Activated T-helper 1 cell treated with anti-CD3 and anti-CD28 coated beads, Interleukin-12 subunit alpha, Interleukin-12 subunit beta, Interleukin-2, Interleukin-4 antibody, amounts not matched to agents 30 ng/mL and 10 ng/mL and 1 ng/mL, durations not matched to agents 14 hours and 24 hours and 36 hours (primary cell): ENCODE measurements around the gene NFRKB. TPM values are rescaled to one million over a fixed set of nuclear protein-coding genes. Genes with fewer than 3 reads are reported as not detected.
"Not testable (repeated sequence)": the region's sequence is repeated elsewhere in the genome, so short reads cannot be mapped to it uniquely, and the experiment has no call there.

Experiments
- DNase-seq: peaks from one replicate; pipeline ENCODE4 v3.0.0; 2021; ENCODE audit warnings: low spot score
- H3K27ac Mint-ChIP-seq: one replicate; pipeline ENCODE4 v1.8.0; 2021; ENCODE audit warnings: mild to moderate bottlenecking, mixed read lengths
- H3K27me3 Mint-ChIP-seq: one replicate; pipeline ENCODE4 v1.8.0; 2022; ENCODE audit warnings: mild to moderate bottlenecking, moderate library complexity, mixed read lengths; ENCODE audit not compliant: insufficient read depth
- H3K36me3 Mint-ChIP-seq: one replicate; pipeline ENCODE4 v1.8.0; 2021; ENCODE audit warnings: low read depth, mixed read lengths
- H3K4me1 Mint-ChIP-seq: one replicate; pipeline ENCODE4 v1.8.0; 2021; ENCODE audit warnings: low read depth, mixed read lengths
- H3K4me3 Mint-ChIP-seq: one replicate; pipeline ENCODE4 v1.8.0; 2021; ENCODE audit warnings: mild to moderate bottlenecking, moderate library complexity, mixed read lengths
- H3K9me3 Mint-ChIP-seq: one replicate; pipeline ENCODE4 v1.8.0; 2021; ENCODE audit warnings: mixed read lengths
- intact Hi-C: fragments of 100-400 bp; cut with micrococcal nuclease; formaldehyde crosslinking; loops from one replicate; pipeline ENCODE4 v1.15.1; 2024
- total RNA-seq: library from RNA; stranded (reverse); gene quantifications from 2 replicates; pipeline ENCODE4 v1.2.3, GENCODE V29; 2022

The NFRKB gene
- total RNA-seq, 1 donor from 2014 or later, result 48.5 TPM

DNA sequence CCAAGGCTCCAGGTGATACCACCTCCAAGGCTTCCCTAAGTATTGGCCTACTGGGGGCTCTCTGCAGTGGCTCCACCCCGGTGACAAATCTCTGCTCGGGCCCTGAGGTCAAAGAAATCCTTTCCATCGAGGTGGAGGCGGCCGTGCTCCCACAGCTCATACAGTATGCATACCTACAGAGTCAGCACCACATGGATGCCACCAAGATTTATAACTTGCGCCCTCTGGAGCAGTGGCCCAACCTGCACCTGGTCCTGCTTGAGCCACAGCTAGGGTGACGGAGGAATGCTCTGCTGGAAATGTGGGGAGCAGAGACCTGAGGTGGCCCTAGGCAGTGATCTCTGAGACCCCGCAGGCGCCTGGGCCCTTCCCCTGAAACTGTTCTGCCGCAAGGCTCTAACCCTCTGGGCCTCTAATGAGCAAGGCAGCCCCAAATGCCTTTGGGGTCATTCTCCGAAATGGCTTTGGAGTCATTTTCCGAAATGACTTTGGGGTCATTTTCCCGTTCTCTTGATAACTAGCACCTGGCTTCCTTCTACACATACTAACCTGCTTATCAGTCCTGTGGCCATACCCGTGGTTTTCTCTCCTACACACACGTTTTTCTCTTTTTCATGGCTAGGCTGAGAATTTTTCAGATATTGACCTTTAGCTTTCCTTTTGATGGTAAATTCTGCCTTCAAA lies 45.8 kb downstream of the NFRKB start:
- DNase-seq, result no peak
- Mint-ChIP-seq H3K4me3 (no peak overlapping the region), H3K27ac (no peak overlapping the region), H3K36me3 (no peaks in the 10 kb centered on the region), H3K4me1 (peaks cover 33% of the 10 kb centered on the region), H3K27me3 (peaks cover 1% of the 10 kb centered on the region), H3K9me3 (no peaks in the 10 kb centered on the region)
- intact Hi-C loops, result no loop called here

- DNase-seq, H3K4me3 Mint-ChIP-seq, H3K27ac Mint-ChIP-seq, intact Hi-C loops, H3K9me3 Mint-ChIP-seq, H3K36me3 Mint-ChIP-seq, H3K27me3 Mint-ChIP-seq: not testable (repeated sequence)
- peaks cover 14% of the 10 kb centered on the region for H3K4me1 Mint-ChIP-seq
Observed at GRCh38 chr11:129847361-129847760, 48.0 kb downstream of the NFRKB start.

DNA sequence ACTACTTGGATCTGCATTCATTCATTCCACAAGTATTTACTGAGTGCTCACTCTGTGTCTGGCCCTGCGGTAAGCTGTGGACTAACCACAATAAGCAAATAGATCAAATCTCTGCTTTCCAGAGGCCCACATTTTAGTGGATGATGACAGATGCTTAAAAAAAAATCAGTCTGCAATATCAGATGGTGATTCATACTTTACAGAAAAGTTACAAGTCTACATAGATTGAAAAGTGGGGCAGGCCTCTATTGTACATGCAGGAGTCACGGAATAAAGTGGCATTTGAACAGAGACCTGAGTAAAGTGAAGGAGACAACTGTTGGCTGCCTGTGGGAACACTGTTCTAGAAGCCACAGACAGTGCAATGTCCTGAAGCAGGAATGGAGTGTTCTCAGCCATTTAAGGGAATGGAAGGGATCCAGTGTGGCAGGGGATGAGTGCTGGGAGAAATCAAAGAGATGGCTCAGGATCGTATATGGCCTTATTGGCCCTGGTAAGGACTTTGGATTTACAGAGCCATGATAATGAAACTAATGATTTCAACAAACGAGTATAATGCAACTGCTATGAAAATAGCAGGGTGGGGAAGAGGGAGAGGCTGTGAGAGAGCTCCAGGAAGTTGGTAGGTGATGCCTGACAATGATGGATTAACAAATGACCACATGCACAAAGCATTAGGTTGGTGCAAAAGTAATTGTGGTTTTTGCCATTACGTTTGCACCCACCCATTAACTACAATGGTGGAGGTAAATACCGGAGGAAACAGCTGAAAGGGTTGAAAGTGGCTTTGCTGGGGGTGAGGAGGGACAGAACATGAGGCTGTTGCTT lies 48.7 kb downstream of the NFRKB start:
- H3K27me3 Mint-ChIP-seq, result peaks cover 6% of the 10 kb centered on the region
- H3K4me1 Mint-ChIP-seq, result peaks cover 16% of the 10 kb centered on the region
- no peaks in the 10 kb centered on the region for H3K9me3 Mint-ChIP-seq
- DNase-seq, result no peak
- no peaks in the 10 kb centered on the region for H3K36me3 Mint-ChIP-seq
- H3K4me3 Mint-ChIP-seq, result no peak overlapping the region
- intact Hi-C loops, result no loop called here
- H3K27ac Mint-ChIP-seq, result no peak overlapping the region

Other genes starting within 250 kb of the NFRKB start
- gene TMEM45B, start 79.7 kb downstream of the NFRKB start, total RNA-seq, result 0.24 and 0.26 TPM in 2 replicates
- gene PRDM10, start 107.3 kb upstream of the NFRKB start, total RNA-seq, result 13.6 and 14.5 TPM in 2 replicates
- 47.0 and 47.8 TPM in 2 replicates for gene APLP2, start 174.3 kb upstream of the NFRKB start, total RNA-seq